ENCODE data around the gene SLAIN1. TPM values are rescaled to one million over a fixed set of nuclear protein-coding genes. Genes with fewer than 3 reads are reported as not detected.

Gene SLAIN1
- total and polyA plus RNA-seq, 2 of the 13 experiments (the other 11 are each of a cell fraction or from before 2014, with no cell fraction given): 1.2 to 4.5 TPM

DNA sequence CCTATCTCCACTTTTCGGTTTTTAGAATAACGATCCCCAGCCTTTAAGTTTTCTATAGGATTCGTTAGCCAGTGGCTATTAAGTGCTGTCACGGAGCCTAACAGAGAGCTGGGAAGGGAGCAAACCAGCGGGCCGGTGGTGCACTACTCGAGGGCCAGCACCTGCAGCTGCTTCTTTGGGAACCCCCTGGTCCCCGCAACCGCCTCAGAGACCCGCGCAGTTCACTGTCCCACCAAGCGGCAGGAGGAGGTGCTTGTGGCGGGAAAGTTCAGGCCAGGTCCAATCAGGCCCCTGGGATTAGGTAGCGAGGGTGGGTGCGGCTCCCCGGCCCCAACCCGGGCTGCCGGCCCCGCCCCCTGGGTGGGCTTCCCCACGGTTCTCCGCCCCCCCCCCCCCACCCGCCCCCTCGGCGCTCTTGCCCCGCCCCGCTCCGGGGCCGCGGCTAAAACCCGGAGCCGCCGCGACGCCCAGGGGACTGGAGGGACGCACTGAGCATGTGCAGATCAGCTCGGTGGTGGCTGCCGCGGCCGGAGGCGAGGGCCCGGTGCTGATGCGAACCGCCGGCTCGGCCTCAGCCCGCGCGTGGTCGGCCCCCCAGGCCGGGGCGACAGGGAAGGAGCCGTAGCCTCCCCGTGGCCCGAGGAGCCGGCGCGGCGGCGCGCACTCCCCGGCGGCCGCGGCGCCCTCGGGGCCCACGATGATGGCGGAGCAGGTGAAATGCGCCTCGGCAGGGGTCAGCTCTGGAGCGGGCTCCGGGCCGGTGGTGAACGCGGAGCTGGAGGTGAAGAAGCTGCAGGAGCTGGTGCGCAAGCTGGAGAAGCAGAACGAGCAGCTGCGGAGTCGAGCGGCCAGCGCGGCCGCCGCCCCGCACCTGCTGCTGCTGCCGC is at the start of gene SLAIN1 (continued):
- TF ChIP-seq, protein P1, sequence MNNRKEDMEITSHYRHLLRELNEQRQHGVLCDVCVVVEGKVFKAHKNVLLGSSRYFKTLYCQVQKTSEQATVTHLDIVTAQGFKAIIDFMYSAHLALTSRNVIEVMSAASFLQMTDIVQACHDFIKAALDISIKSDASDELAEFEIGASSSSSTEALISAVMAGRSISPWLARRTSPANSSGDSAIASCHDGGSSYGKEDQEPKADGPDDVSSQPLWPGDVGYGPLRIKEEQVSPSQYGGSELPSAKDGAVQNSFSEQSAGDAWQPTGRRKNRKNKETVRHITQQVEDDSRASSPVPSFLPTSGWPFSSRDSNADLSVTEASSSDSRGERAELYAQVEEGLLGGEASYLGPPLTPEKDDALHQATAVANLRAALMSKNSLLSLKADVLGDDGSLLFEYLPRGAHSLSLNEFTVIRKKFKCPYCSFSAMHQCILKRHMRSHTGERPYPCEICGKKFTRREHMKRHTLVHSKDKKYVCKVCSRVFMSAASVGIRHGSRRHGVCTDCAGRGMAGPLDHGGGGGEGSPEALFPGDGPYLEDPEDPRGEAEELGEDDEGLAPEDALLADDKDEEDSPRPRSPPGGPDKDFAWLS (CRISPR knock-in tag; IDR thresholded peaks at IDR 0.05; ENCODE audit: borderline replicate concordance): no peak
- TF ChIP-seq PAWR (CRISPR knock-in tag; IDR thresholded peaks at IDR 0.05; ENCODE audit: borderline replicate concordance) (no peak), HNRNPK (IDR thresholded peaks at IDR 0.05; ENCODE audit: low read depth, low read length, poor library complexity, severe bottlenecking) (peak; percentile 12), NCOA5 (CRISPR knock-in tag; IDR thresholded peaks at IDR 0.05) (no peak), KLF12 (CRISPR knock-in tag; IDR thresholded peaks at IDR 0.05; ENCODE audit: borderline replicate concordance) (no peak), ZMYM4 (CRISPR knock-in tag; IDR thresholded peaks at IDR 0.05) (peak; percentile 63; the same call in 1 of the 2 replicates), POLR2AphosphoS5 (IDR thresholded peaks at IDR 0.05; ENCODE audit: low read depth, low read length) (no peak), ZNF343 (CRISPR knock-in tag; IDR thresholded peaks at IDR 0.05) (no peak), NR2C2 (CRISPR knock-in tag; IDR thresholded peaks at IDR 0.05; ENCODE audit: borderline replicate concordance) (0 out of 2 replicates have a peak, but pooled peaks have one; percentile 33), FLYWCH1 (CRISPR knock-in tag; IDR thresholded peaks at IDR 0.05) (no peak), SATB2 (CRISPR knock-in tag; IDR thresholded peaks at IDR 0.05) (no peak), HOXA9 (CRISPR knock-in tag; IDR thresholded peaks at IDR 0.05; ENCODE audit: borderline replicate concordance) (no peak), ZKSCAN8 (CRISPR knock-in tag; IDR thresholded peaks at IDR 0.05; ENCODE audit: borderline replicate concordance) (no peak), POLR2A (IDR thresholded peaks at IDR 0.05; ENCODE audit: insufficient read depth in 1 of 2, low read depth in 2 of 2, low read length in 2 of 2) (no peak)
- TF ChIP-seq, protein P2, sequence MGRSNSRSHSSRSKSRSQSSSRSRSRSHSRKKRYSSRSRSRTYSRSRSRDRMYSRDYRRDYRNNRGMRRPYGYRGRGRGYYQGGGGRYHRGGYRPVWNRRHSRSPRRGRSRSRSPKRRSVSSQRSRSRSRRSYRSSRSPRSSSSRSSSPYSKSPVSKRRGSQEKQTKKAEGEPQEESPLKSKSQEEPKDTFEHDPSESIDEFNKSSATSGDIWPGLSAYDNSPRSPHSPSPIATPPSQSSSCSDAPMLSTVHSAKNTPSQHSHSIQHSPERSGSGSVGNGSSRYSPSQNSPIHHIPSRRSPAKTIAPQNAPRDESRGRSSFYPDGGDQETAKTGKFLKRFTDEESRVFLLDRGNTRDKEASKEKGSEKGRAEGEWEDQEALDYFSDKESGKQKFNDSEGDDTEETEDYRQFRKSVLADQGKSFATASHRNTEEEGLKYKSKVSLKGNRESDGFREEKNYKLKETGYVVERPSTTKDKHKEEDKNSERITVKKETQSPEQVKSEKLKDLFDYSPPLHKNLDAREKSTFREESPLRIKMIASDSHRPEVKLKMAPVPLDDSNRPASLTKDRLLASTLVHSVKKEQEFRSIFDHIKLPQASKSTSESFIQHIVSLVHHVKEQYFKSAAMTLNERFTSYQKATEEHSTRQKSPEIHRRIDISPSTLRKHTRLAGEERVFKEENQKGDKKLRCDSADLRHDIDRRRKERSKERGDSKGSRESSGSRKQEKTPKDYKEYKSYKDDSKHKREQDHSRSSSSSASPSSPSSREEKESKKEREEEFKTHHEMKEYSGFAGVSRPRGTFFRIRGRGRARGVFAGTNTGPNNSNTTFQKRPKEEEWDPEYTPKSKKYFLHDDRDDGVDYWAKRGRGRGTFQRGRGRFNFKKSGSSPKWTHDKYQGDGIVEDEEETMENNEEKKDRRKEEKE (IDR thresholded peaks at IDR 0.05): no peak
- TF ChIP-seq, protein P3, sequence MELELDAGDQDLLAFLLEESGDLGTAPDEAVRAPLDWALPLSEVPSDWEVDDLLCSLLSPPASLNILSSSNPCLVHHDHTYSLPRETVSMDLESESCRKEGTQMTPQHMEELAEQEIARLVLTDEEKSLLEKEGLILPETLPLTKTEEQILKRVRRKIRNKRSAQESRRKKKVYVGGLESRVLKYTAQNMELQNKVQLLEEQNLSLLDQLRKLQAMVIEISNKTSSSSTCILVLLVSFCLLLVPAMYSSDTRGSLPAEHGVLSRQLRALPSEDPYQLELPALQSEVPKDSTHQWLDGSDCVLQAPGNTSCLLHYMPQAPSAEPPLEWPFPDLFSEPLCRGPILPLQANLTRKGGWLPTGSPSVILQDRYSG (CRISPR knock-in tag; IDR thresholded peaks at IDR 0.05): 0 out of 2 replicates have a peak, but pooled peaks have one; percentile 45
- TF ChIP-seq, protein P4, sequence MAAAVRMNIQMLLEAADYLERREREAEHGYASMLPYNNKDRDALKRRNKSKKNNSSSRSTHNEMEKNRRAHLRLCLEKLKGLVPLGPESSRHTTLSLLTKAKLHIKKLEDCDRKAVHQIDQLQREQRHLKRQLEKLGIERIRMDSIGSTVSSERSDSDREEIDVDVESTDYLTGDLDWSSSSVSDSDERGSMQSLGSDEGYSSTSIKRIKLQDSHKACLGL (CRISPR knock-in tag; IDR thresholded peaks at IDR 0.05): no peak
- TF ChIP-seq, protein P5, sequence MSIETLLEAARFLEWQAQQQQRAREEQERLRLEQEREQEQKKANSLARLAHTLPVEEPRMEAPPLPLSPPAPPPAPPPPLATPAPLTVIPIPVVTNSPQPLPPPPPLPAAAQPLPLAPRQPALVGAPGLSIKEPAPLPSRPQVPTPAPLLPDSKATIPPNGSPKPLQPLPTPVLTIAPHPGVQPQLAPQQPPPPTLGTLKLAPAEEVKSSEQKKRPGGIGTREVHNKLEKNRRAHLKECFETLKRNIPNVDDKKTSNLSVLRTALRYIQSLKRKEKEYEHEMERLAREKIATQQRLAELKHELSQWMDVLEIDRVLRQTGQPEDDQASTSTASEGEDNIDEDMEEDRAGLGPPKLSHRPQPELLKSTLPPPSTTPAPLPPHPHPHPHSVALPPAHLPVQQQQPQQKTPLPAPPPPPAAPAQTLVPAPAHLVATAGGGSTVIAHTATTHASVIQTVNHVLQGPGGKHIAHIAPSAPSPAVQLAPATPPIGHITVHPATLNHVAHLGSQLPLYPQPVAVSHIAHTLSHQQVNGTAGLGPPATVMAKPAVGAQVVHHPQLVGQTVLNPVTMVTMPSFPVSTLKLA (IDR thresholded peaks at IDR 0.05): no peak
- TF ChIP-seq, protein P6, sequence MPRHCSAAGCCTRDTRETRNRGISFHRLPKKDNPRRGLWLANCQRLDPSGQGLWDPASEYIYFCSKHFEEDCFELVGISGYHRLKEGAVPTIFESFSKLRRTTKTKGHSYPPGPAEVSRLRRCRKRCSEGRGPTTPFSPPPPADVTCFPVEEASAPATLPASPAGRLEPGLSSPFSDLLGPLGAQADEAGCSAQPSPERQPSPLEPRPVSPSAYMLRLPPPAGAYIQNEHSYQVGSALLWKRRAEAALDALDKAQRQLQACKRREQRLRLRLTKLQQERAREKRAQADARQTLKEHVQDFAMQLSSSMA (CRISPR knock-in tag; IDR thresholded peaks at IDR 0.05): no peak

All from HepG2 (cell line).